GM19099 (cell line): ENCODE measurements around the gene MAN2A2.

Source experiments
- POLR2A ChIP-seq: IDR thresholded peaks from 3 replicates; pipeline ENCODE4 v1.6.1; 2011; ENCODE audit warnings: low read depth; ENCODE audit not compliant: insufficient read length; ENCODE audit errors: extremely low read depth

The MAN2A2 gene

DNA sequence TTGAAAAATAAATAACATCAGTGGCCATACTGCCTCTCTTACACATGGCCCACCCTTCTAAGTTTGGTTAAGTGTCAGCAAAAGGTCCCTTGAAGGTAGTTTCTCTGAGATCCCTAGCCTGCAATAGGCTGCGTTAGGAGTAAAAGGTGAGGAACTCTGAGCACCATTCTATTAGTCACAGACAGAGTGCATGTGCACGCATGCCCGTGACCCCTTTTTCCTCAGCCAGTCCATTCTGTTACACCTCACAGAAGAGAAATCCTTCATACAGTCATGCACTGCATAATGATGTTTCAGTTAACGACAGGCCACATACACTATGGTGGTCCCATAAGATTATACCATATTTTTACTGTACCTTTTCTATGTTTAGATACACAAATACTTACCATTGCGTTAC is 64.1 kb downstream of the MAN2A2 start:
- no peak for TF ChIP-seq POLR2A

DNA sequence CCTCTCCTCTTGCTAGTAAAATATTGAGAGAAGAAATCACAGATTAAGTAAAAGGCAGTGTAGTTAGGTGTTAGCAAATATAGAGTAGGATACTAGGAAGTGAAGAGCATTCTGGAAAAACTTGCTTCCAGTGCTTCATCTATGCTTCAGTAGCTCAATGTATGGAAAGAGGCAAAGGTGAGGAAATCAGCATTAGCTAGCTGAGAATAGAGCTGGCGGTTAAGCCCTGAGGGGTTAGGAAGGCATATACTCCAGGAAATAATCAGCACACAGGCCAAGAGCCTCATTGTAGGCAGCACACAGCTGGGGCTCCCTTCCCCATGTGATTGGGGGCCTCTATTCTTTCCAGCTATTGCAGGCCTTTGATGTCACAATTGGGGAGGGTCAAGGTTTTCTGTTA is 65.3 kb downstream of the MAN2A2 start:
- no peak for TF ChIP-seq POLR2A

DNA sequence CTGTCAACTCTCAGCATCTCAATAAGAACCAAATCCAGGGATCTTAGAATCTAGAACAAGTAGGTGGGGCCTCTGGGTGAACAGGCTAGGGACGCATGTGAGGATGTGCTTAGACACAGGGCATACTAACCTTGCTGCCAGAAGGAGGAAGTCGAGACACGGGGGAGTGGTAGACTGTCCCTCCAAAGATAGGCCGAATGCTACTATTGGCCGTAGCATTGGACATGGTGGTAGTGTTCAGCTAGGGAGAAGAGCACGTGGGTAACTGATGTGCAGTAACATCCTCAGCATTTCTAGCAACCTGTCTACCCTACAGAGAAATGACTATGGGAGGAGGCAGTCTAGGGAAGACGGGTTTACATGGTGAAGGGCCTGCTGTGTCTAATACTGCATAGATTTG is 67.2 kb downstream of the MAN2A2 start:
- TF ChIP-seq POLR2A = no peak

DNA sequence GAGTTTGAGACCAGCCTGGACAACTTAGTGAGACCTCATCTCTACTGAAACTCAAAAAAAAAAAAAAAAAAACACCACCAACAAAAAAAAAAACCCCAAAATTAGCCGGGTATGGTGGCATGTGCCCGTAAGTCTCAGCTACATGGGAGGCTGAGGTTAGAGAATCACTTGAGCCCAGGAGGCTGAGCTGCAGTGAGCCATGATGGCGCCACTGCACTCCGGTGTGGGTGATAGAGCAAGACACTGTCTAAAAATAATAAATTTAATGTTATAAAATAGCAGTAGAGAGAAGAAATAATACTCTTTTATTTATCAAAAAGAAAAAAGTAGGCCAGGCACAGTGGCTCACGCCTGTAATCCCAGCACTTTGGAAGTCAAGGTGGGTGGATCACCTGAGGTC is 69.0 kb downstream of the MAN2A2 start:
- no peak for TF ChIP-seq POLR2A
